Measurements from ENCODE around the gene IFIH1.

IFIH1 gene

GRCh38 chr2:162266460-162266760, 52.1 kb downstream of the IFIH1 start:
- Histone ChIP-seq H3K27ac (replicated peaks) (no peak overlapping the region), H3K4me3 (replicated peaks; ENCODE audit: insufficient read depth, low read length) (no peak overlapping the region), H3K27me3 (ENCODE audit: insufficient read depth, poor library complexity, severe bottlenecking) (no peaks in the 10 kb centered on the region)
- no peak for DNase-seq (ENCODE audit: low read depth in 1 of 2, low spot score in 1 of 2)
- TF ChIP-seq POLR2AphosphoS5 (IDR thresholded peaks at IDR 0.05; ENCODE audit: low read depth) (no peak), SPI1 (IDR thresholded peaks at IDR 0.05; ENCODE audit: borderline replicate concordance, low read depth) (no peak), CTCF (IDR thresholded peaks at IDR 0.05; ENCODE audit: insufficient read depth, low read length) (no peak), GABPA (IDR thresholded peaks at IDR 0.05; ENCODE audit: low read depth) (no peak), REST (IDR thresholded peaks at IDR 0.05; ENCODE audit: insufficient replicate concordance, low read depth) (no peak)

GRCh38 chr2:162265666-162266459, 52.6 kb downstream of the IFIH1 start:
- Histone ChIP-seq H3K27me3 (ENCODE audit: insufficient read depth, poor library complexity, severe bottlenecking) (no peaks in the 10 kb centered on the region), H3K4me3 (replicated peaks; ENCODE audit: insufficient read depth, low read length) (no peak overlapping the region), H3K27ac (replicated peaks) (no peak overlapping the region)
- DNase-seq (ENCODE audit: low read depth in 1 of 2, low spot score in 1 of 2) = no peak
- TF ChIP-seq SPI1 (IDR thresholded peaks at IDR 0.05; ENCODE audit: borderline replicate concordance, low read depth) (no peak), GABPA (IDR thresholded peaks at IDR 0.05; ENCODE audit: low read depth) (no peak), POLR2AphosphoS5 (IDR thresholded peaks at IDR 0.05; ENCODE audit: low read depth) (no peak), CTCF (IDR thresholded peaks at IDR 0.05; ENCODE audit: insufficient read depth, low read length) (no peak), REST (IDR thresholded peaks at IDR 0.05; ENCODE audit: insufficient replicate concordance, low read depth) (no peak)

GRCh38 chr2:162261032-162261945, 57.2 kb downstream of the IFIH1 start:
- peak; percentile 35; the same call in 1 of the 2 replicates for TF ChIP-seq SPI1 (IDR thresholded peaks at IDR 0.05; ENCODE audit: borderline replicate concordance, low read depth)
- TF ChIP-seq CTCF (IDR thresholded peaks at IDR 0.05; ENCODE audit: insufficient read depth, low read length) = no peak
- TF ChIP-seq POLR2AphosphoS5 (IDR thresholded peaks at IDR 0.05; ENCODE audit: low read depth) = peak; percentile 41; the same call in 1 of the 2 replicates
- TF ChIP-seq GABPA (IDR thresholded peaks at IDR 0.05; ENCODE audit: low read depth) = peak; percentile 51
- no peak for TF ChIP-seq REST (IDR thresholded peaks at IDR 0.05; ENCODE audit: insufficient replicate concordance, low read depth)
- peak; percentile 67 to 85 for DNase-seq (ENCODE audit: low read depth in 1 of 2, low spot score in 1 of 2)
- H3K4me3 ChIP-seq (replicated peaks; ENCODE audit: insufficient read depth, low read length) = no peak overlapping the region
- peak overlapping the region; percentile 63 for H3K27ac ChIP-seq (replicated peaks)
- H3K27me3 ChIP-seq (ENCODE audit: insufficient read depth, poor library complexity, severe bottlenecking) = no peaks in the 10 kb centered on the region

Measured in HL-60 (cell line).